Measurements from ENCODE around the gene GLYATL3.
"Not testable (repeated sequence)": the region's sequence is repeated elsewhere in the genome, so short reads cannot be mapped to it uniquely, and the experiment has no call there.

The GLYATL3 gene

GRCh38 chr6:49499623-49500022 is at the start of gene GLYATL3:
Gene GLYATL3, plus strand, starts transcription at chr6:49499923. Its CDS starts 12,068 bp downstream, at chr6:49511991.
- DNase-seq = no peak

DNA sequence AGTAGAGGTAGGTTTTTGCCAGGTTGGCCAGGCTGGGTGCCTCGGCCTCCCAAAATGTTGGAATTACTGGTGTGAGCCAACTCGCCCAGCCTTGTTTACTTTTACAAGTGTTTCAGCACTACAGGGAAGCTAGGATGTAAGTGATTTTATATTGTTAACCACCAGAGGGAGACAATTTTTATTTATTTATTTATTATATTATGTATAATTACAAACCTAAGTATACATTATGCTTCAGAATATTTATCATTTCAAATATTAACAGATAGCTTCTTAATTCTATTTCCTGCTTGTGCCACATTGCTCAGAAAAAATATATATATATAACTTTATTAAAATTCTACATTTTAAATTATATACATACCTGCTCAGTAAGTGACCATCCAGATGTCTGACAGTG is 46.5 kb upstream of the GLYATL3 start:
- no peak for DNase-seq

DNA sequence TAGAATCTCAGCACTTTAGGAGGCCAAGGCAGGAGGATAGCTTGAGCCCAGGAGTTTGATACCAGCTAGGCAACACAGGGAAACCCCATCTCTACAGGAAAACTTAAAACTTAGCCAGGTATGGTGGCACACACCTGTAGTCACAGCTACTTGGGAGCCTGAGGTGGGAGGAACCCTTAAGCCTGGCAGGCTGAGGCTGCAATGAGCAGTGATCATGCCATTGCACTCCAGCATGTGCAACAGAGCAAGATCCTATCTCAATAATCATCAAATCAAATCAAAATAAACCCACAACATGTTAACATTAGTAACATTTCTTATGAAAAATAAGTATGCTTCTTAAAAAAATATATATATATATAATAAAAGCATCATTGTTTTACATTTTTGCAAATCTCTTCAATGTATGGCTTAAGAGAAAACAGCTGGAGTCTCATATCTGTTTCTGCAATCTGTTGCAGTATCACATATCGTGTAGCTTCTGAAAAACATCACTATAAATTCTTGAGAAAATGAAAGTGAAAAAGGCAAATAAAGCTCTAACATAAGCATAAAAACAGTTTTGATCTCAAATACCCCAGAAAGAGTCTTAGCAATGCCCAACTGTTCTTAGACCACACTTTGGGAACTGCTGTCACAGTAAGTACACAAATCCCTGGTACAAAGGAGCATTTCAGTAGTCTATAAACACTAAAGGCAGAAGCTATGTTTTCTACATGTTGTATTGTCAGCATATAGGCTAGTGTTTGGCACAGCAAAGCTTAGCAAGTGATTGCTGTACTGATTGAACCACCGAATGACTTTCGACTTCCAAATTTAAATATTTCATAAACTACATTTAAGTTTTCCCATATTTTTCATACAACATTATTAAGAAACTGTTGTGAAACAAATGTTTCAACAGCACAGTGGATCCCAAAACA is 44.7 kb upstream of the GLYATL3 start:
- DNase-seq = no peak

DNA sequence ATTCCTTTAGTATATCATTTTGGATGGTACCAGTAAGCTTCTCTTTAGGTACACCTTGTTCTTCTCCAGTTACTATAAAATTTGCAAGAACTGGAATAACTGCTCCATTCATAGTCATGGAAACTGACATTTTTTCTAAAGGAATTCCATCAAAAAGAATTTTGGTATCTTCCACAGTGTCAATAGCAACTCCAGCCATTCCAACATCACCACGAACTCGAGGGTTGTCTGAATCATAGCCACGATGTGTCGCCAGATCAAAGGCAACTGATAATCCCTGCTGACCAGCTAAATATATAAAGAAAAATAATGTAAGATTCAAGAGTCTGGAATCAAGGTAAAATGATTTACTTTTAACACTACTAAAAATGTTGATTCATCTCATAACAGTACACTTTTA is 42.0 kb upstream of the GLYATL3 start:
- DNase-seq = no peak

DNA sequence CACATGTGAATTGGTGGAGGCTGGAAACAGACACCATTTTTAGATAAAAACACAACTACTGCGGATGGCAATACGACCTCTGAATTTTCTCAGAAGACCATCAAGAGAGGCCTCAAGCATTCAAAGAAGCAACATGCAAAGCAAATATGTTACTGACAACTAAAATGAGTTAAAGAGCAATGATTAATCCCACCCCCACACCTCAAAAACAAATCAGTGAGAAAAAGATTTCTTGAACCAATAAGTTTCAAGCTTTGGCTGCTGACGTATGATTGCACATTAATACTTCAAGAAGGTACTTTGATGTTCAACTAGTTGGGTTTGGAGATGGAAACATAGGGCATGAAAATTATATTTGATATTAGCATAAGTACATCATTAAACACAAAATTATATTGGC is 37.7 kb upstream of the GLYATL3 start:
- DNase-seq = no peak

- DNase-seq = no peak
Observed at GRCh38 chr6:49462599-49462926, 37.2 kb upstream of the GLYATL3 start.

GRCh38 chr6:49462927-49463611 is 36.7 kb upstream of the GLYATL3 start, which contains the start of the genes CENPQ and MMUT:
Gene CENPQ, plus strand, starts transcription at chr6:49463370. Its CDS starts 6,807 bp downstream, at chr6:49470177.
Gene MMUT, minus strand, starts transcription at chr6:49463253. Its CDS starts 3,787 bp downstream, at chr6:49459466.
- DNase-seq = peak; percentile 84

- DNase-seq = no peak
Observed at GRCh38 chr6:49463612-49463967, 36.1 kb upstream of the GLYATL3 start.

DNA sequence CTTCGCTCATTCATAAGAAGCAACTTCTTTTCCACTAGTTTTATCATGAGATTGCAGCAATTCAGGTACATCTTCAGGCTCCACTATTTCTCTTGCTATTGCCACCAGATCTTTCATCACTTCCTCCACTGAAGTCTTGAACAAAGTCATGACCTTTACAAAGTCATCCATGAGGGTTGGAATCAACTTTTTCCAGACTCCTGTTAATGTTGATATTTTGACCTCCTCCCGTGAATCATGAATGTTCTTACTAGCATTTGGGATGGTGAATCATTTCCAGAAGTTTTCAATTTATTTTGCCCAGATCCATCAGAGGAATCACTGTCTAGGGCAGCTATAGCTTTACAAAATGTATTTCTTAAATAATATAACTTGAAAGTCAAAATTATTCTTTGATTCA is 35.0 kb upstream of the GLYATL3 start:
- DNase-seq = no peak

DNA sequence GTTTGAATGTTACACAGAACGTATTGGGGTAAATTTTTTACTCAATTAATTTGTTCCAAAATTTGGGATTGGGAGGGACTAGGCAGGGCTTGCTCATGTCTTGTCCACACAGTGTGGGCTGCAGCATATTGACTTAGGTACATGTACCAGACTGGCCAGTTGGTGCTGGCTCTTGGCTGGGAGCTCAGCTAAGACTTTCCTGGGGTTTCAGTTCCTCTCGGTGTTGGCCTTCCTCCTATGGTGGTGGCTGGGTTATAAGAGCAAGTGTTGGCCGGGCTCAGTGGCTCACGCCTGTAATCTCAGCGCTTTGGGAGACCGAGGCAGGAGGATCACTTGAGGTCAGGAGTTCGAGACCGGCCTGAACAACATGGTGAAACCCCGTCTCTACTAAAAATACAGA is 31.7 kb upstream of the GLYATL3 start:
- no peak for DNase-seq

DNA sequence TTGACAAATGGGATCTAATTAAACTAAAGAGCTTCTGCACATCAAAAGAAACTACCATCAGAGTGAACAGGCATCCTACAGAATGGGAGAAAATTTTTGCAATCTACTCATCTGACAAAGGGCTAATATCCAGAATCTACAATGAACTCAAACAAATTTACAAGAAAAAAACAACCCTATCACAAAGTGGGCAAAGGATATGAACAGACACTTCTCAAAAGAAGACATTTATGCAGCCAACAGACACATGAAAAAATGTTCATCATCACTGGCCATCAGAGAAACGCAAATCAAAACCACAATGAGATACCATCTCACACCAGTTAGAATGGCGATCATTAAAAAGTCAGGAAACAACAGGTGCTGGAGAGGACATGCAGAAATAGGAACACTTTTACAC is 23.2 kb upstream of the GLYATL3 start:
- DNase-seq = not testable (repeated sequence)

- DNase-seq = no peak
Observed at GRCh38 chr6:49479308-49479970, 20.3 kb upstream of the GLYATL3 start.

GRCh38 chr6:49481846-49482245 is 17.9 kb upstream of the GLYATL3 start:
- DNase-seq = not testable (repeated sequence)

DNA sequence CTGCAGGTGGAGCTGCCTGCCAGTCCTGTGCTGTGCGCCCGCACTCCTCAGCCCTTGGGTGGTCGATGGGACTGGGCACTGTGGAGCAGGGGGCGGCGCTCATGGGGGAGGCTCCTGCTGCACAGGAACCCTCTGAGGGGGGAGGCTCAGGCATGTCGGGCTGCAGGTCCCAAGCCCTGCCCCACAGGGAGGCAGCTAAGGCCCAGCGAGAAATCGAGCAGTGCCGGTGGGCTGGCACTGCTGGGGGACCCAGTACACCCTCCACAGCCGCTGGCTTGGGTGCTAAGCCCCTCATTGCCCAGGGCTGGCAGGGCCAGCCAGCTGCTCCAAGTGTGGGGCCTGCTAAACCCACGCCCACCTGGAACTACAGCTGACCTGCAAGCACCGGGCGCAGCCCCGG is 16.3 kb upstream of the GLYATL3 start:
- not testable (repeated sequence) for DNase-seq

- DNase-seq = no peak
Observed at GRCh38 chr6:49490633-49491032, 9.1 kb upstream of the GLYATL3 start.

- DNase-seq = no peak
Observed at GRCh38 chr6:49497304-49497703, 2.4 kb upstream of the GLYATL3 start.

- no peak for DNase-seq
Observed at GRCh38 chr6:49499126-49499525, 597 bp upstream of the GLYATL3 start.

DNA sequence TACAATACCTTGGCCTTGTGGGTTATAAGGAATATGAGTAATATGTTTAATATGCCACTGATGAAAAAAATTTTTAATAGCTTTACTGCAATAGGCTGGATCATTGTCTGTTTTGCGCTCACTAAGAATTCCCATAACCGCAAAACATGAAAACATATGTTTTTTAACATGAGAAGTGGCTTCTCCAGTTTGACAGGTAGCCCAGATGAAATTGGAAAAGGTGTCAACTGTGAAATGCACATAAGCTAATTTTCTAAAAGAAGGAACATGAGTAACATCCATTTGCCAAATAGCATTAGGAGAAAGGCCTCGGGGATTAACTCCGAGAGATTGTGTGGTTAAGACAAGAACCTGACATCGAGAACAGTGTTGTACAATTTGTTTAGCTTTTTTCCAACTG is 4.9 kb downstream of the GLYATL3 start:
- no peak for DNase-seq

DNA sequence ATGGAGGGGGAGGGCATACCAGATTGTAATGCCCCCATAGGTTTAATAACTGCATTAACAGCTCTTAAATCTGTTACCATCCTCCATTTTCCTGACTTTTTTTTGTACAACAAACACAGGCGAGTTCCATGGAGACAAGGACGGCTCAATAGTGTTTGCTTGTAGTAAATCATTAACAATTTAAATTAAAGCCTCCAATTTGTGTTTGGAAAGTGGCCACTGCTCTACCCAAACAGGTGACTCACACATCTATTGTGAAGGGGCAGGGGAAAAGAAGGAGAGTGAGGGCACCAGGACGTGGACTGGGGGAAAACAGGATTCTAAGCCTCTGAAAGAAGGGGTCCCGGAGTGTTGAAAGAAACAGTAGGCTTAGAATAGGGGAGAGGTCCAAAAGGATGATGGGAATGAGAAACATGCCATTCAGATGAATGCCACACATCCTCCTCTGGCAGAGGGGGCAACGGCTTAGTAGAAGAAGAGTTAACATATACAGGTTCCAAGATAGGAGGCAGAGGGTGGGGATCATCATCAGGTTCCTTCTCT is 6.9 kb downstream of the GLYATL3 start:
- no peak for DNase-seq

GRCh38 chr6:49509342-49509741 is 9.6 kb downstream of the GLYATL3 start:
- DNase-seq = no peak

DNA sequence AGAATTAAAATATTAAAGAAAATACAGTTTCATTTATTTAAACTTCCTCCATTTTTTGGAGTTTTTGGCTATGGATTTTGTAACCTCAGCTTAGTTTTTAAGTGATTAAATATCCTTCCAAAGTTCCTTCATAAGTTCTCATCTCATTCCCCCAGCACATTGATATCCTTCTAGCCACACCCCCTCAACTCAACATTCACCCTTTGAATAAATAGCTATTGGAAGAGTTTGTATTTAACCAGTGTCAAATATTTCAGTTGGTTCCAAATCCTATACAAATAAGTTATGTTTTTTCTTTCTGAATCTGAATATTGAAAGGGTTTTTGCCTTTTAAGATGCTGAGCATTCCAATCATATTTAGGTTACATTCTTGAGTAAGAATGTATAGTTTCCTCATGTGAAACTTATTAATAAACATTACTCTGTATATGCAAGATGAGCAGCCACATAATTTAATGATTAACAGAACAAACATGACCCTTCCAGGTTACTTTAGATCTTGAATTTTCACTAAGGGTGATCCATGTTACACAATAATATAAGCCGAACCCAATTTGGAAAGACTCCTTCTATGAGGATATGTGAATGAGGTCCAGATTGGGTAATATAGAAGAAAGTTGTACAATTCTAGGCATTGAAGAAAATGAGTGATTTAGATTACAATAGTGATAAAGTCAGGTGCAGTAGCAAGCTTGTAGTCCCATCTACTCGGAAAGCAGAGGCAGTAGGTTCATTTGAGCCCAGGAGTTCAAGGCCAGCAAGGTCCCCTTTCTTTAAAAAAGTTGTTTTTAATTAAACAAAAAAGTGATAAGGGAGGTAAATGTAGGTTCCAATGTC is 13.6 kb downstream of the GLYATL3 start:
- no peak for DNase-seq
